Heart left ventricle (tissue), 13 donors: ENCODE measurements around the gene CCNC.

ENCODE experiments used
- POLR2A ChIP-seq, 2 donors: fragments of 450-650 bp; IDR thresholded peaks; one replicate each; pipeline ENCODE4 v1.6.1; 2017; ENCODE audit warnings: antibody characterized with exemption in 2 of 2, mild to moderate bottlenecking in 2 of 2, moderate library complexity in 2 of 2
- TF ChIP-seq, protein P1 (sequence below), 12 donors: fragments of 200-600 bp; sonication (generic) in 4 of 12; IDR thresholded peaks; one replicate each; pipeline versions ENCODE4 v1.5.0 to v1.8.0; 2018 to 2022; ENCODE audit warnings: antibody characterized with exemption in 12 of 12, mild to moderate bottlenecking in 5 of 12
- donor health status: ischemic (EF 13 %, LVEDD 7.1; RV severe dilation, severe dysfunction).
- donor health status: DM: no; HTN: yes; CAD: no.
- donor health status: DM: no; HTN: no; CAD: no.
- donor health status: ischemic (EF 25% LVEDD 6.9; RV normal size, moderate dysfunction).
- donor health status: ischemic (EF 25% LVEDD 5.7; RV mildly dilated, moderate dysfunction).
- donor health status: ischemic (EF 35%, LVEDD 5.7; RV mildly dilated, moderate dysfunction).
- donor health status: nonischemic (EF 11% LVEDD 7.7; RV severe dilation, severe dysfunction).
- donor health status: DM: yes; HTN: yes; CAD: no.
- donor health status: PGD.
- donor health status: ischemic (EF 29% LVEDD 5.4; RV normal size, mild dysfunction).
- donor health status: nonischemic (EF 23%, LVEDD 6.1; RV moderate dilation, normal function).

DNA sequence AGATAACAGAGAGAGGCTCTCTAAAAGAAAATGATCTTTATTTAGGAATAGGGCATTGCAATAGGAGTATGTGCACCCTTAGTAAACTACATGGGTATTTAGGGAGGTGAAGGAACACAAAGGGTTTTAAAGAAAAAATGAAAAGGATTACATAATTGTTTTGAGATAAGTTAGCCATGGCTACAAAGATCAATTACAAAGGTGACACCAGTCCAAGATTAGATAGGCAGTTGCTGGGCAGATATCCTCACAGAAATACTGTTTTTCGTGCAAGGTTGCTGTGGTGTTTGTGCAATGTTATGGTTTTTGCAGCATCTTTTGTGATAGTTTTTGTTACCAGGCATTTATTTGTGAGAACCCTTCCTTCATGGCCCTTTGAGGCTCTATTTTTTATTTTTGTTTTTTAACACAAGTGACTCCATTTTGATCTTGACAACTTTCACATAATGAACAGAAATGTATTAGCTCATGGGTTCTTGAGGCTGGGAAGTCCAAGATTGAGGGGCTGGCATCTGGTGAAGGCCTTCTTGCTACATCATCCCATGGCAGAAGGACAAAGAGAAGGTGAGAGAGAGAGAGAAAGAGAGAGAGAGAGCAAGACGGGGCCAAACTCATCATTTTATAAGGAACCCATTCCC, 5.6 kb upstream of the CCNC start:
- TF ChIP-seq, protein P1, sequence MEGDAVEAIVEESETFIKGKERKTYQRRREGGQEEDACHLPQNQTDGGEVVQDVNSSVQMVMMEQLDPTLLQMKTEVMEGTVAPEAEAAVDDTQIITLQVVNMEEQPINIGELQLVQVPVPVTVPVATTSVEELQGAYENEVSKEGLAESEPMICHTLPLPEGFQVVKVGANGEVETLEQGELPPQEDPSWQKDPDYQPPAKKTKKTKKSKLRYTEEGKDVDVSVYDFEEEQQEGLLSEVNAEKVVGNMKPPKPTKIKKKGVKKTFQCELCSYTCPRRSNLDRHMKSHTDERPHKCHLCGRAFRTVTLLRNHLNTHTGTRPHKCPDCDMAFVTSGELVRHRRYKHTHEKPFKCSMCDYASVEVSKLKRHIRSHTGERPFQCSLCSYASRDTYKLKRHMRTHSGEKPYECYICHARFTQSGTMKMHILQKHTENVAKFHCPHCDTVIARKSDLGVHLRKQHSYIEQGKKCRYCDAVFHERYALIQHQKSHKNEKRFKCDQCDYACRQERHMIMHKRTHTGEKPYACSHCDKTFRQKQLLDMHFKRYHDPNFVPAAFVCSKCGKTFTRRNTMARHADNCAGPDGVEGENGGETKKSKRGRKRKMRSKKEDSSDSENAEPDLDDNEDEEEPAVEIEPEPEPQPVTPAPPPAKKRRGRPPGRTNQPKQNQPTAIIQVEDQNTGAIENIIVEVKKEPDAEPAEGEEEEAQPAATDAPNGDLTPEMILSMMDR (IDR thresholded peaks at IDR 0.05) = no peak
- TF ChIP-seq POLR2A (IDR thresholded peaks at IDR 0.05) = no peak
